Middle frontal gyrus (tissue), 1 donor: ENCODE data around the gene LYST.
"Not testable (repeated sequence)": the region's sequence is repeated elsewhere in the genome, so short reads cannot be mapped to it uniquely, and the experiment has no call there.

ENCODE experiments used
- DNase-seq: peaks from one replicate; pipeline ENCODE4 v3.0.0-alpha.2; 2015; ENCODE audit warnings: low spot score; ENCODE audit errors: extremely low spot score

Gene LYST, protein sequence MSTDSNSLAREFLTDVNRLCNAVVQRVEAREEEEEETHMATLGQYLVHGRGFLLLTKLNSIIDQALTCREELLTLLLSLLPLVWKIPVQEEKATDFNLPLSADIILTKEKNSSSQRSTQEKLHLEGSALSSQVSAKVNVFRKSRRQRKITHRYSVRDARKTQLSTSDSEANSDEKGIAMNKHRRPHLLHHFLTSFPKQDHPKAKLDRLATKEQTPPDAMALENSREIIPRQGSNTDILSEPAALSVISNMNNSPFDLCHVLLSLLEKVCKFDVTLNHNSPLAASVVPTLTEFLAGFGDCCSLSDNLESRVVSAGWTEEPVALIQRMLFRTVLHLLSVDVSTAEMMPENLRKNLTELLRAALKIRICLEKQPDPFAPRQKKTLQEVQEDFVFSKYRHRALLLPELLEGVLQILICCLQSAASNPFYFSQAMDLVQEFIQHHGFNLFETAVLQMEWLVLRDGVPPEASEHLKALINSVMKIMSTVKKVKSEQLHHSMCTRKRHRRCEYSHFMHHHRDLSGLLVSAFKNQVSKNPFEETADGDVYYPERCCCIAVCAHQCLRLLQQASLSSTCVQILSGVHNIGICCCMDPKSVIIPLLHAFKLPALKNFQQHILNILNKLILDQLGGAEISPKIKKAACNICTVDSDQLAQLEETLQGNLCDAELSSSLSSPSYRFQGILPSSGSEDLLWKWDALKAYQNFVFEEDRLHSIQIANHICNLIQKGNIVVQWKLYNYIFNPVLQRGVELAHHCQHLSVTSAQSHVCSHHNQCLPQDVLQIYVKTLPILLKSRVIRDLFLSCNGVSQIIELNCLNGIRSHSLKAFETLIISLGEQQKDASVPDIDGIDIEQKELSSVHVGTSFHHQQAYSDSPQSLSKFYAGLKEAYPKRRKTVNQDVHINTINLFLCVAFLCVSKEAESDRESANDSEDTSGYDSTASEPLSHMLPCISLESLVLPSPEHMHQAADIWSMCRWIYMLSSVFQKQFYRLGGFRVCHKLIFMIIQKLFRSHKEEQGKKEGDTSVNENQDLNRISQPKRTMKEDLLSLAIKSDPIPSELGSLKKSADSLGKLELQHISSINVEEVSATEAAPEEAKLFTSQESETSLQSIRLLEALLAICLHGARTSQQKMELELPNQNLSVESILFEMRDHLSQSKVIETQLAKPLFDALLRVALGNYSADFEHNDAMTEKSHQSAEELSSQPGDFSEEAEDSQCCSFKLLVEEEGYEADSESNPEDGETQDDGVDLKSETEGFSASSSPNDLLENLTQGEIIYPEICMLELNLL (N-terminal part only)

GRCh38 chr1:235866205-235866912 lies at the start of gene LYST:
TSS of gene LYST (minus strand) at chr1:235866906. CDS start at chr1:235830417, 36,489 bp downstream.
- no peak for DNase-seq

DNA sequence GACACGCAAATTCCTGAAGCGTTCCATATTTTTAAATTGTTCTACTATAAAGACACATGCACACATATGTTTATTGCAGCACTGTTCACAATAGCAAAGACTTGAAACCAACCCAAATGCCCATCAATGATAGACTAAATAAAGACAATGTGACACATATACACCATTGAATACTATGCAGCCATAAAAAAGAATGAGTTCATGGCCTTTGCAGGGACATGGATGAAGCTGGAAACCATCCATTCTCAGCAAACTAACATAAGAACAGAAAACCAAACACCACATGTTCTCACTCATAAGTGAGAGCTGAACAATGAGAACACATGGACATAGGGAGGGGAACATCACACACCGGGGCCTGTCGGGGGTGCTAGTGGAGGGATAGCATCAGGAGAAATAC lies 48.8 kb upstream of the LYST start:
- DNase-seq, result not testable (repeated sequence)

DNA sequence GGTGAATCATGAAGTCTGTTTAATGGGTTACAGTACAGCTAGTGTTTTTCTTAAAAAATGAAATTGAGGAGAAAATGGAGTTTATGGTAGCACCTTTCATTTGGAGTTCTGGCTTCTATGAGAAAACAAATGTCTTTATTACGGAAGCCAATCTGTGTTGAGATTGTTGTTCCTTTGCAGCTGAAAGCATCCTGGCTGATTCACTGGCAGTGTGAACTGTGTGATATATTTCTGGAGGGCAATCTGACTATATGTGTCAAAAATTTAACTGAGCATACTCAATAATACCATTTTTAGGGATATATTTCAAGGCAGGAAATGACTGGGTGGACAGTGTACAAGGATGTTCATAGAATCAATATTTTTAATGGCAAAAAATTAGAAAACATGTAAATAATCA lies 46.6 kb upstream of the LYST start:
- DNase-seq, result no peak

DNA sequence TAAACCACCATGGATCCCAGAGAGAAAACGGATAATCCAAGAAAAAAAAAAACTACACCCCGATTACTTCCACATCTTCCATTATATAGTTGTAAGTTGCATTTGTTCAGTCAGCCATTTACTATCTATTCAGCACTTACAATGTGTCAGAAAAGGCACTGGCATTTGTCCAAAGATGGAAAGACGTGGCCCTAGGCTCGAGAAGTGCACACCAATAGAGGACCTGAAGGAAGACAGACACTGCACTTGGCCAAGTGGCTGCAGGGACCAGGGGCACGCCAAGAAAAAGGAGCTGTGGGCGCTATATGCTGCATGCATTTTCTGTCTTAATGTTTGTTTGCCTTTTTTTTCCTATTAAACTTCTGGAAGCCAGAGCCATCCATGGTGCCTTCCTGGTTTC lies 45.2 kb upstream of the LYST start:
- DNase-seq, result no peak

DNA sequence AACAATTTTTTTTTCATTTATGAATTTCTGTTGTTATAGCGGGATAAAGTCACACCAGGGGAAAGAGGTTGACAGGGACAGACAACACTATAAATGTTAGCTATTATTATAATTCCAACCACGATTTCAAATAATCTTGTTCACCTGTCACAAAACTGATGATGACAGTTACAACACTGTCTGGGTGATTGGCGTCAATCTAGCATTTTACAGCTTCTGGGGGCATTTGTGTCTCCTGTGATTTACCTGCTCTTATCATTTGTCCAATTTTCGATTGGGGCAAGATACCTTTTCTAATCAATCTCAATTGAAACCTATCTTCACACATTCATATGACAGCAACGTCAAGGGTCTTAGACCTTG lies 44.6 kb upstream of the LYST start:
- no peak for DNase-seq

DNA sequence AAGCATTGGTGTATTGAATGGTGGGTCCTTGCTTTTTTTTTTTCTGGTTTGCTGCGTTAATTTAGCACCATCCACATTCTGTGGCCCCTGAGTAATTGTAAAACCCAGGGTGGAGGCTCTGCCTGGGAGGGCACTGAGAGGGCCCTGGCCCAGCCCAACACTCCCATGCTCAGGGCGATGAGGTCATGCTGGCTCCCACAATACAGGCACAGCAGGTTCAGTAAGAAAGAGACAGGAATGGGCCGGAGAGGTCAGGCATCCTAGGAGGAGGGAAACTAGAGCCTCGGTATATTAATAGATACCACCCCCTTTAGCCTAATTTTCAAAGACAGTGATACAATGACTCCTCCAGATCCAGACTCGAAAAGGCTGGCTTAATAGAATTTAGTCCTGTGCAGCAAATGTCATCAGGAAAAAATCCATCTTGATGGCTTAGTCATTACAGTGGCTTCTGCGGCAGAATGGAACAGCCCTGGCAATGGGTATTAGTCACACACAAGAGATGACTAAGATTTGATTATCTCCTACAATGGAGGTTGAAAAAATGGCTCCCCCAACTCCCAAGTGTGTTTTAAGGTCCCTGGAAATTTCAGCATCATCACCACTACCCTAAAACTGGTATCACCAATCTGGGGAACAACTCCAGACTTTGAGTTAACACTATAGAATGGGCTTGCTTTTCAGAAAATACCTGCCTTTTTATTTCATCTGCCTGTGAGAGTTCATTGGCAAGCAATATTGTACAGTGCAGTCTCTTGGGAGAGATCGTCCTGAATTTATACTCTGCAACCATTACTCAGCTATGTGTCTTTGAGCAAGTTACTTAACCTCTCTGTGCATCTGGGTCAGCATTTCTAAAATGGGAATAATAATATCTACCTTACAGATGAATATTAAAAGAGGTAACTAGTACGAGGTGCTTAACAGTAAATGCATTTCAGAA lies 43.9 kb upstream of the LYST start:
- DNase-seq, result no peak

DNA sequence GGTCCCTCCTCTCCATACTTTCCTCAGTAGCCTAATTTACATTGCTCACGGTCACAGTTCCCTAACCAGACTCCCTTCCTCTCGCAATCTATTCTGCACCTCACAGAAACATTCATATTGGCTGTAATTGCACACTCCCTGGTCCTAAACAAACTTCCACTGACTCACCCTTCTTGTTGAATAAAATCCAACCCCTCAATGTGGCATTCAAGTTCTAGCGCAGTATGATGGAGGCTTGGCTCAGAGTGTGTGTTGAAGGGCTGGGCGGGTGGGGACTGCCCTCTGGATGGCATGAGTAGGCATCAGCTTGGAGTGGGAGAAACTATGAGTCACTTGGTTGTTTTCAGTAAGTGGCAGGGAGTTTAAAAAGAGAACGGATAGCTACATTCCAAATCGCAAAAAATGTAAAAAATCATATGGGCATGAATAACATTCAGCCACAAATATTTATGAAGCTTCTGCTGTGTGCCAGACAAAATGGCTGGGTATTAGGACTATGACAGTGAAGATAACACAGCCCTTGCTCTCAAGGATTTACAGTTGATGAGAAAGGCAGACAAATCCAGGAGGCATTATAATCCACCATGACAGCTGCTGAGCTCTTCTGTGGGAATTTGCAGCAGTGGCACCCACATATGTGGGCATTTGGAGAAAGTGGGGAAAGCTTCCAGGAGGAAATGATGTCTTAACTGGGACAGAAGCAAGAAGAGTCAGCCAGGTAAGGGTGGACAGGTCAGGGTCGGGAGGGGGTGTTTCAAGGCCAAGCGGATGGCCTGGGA lies 42.2 kb upstream of the LYST start:
- no peak for DNase-seq

- DNase-seq, result no peak
Measured at GRCh38 chr1:235907897-235908240, 41.2 kb upstream of the LYST start.

DNA sequence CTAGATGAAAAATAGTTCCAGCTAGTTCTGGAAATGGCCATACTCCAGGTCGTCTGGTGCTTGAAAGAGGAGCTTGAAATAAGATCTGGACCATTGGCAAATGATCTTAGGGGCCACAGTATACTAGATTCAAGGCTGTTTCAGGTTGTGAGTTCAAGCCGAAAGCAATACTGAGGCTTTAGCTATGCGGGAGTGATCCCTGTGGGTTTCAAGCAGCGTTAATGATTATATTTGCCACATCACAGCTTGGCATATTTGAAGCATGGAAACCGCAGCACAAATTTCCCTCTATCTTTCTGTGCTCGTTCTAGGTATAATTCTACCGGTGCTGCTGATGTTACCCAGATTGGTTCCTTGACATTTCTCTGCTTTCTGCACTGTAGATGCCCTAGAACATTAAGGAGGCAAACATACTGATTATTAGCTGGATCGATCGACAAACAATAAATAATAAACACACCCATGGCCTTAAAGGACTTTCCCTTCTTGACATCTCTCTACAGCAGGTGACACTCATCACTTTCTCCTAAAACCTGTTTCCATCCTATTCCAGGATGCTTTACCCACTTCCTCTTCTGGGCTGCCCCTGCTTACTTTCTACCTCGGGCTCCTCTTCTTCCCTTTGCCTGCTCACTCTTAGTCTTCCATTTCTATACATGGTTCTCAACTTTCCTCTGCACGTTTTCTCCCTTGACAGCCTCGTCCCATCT lies 40.6 kb upstream of the LYST start:
- DNase-seq, result no peak

GRCh38 chr1:235906436-235906835 lies 39.7 kb upstream of the LYST start:
- no peak for DNase-seq

DNA sequence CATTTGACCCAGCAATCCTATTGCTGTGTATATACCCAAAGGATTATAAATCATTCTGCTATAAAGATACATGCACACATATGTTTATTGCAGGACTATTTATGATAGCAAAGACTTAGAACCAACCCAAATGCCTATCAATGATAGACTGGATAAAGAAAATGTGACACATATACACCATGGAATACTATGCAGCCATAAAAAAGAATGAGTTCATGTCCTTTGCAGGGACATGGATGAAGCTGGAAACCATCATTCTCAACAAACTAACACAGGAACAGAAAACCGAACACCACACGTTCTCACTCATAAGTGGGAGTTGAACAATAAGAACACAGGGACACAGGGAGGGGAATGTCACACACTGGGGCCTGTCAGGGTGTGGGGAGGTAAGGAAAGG lies 37.1 kb upstream of the LYST start:
- not testable (repeated sequence) for DNase-seq

DNA sequence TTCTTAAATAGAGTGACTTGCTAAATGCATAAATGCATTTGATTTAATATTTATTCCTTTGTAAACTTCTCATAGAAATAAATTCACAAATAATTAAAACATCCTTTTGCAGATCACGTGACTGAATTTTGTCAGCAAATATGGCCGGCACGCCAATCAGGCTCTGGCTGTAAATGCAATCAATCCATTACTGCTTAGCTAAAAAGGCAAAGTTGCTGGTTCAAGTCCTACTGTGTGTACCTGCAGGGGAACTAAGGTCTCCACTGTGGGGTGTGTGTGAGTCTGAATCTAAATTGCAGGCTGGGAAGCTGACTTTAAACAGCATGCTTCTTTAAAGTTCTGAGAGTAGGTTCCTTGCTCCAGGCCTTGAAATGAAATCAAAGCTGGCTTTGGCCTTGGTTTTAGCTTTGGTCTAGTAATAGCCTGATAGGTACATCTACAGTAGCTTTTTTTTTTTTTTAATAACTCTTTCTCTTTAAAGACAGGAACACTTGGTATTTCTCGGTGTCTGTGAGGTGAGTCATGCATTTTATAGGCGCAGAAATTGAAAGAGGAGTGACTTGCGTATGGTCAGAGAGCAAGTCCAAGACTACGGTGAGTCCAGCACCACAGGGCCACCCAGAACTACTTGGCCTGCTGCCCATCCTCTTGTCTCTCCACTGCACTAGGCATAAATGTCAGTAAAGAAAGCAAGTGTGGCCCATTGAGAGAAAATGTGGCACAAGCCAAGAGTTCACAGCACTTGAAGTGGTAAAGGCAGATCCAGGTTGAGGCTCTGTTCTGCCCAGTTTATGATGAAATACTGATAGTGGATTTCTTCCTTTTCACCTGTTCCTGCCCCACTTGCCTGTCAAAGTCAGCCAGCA lies 36.2 kb upstream of the LYST start:
- no peak for DNase-seq

DNA sequence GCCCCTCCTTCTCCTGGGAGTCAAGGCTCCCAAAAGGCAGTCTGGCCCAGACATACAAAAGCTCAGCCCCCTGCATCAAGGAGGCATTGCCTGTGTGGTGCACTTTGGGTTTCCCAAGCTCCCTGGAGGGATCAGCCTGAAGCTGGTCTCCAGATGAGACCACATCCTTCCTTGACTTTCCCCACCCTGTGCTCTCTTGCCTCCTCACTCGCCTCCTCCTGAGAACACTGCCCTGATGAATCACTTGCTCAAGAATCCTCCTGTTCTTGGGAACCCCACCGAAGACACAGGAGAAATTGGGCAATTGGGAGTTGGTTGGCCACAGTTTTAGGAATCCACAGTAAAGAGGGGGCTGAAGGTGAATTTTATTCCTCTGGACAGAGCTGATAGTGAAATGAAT lies 34.8 kb upstream of the LYST start:
- DNase-seq, result no peak

DNA sequence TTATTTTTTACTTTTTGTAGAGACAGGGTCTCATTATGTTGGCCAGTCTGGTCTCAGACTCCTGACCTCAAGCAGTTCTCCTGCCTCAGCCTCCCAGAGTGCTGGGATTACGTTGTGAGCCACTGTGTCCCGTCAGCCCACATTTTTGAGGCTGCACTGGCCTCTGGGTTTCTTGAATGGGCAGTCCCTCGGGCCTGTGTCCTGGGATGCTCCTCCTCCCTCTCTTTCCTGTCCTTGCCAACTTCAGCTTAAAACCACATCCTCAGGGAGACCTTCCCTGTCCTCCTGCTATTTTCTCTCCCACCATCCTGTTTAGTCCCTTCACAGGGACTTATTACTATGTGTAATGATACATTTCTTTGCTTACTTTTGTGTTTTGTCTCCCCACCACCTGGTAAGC lies 31.4 kb upstream of the LYST start:
- DNase-seq, result no peak

GRCh38 chr1:235893840-235894239 lies 27.1 kb upstream of the LYST start:
- no peak for DNase-seq

DNA sequence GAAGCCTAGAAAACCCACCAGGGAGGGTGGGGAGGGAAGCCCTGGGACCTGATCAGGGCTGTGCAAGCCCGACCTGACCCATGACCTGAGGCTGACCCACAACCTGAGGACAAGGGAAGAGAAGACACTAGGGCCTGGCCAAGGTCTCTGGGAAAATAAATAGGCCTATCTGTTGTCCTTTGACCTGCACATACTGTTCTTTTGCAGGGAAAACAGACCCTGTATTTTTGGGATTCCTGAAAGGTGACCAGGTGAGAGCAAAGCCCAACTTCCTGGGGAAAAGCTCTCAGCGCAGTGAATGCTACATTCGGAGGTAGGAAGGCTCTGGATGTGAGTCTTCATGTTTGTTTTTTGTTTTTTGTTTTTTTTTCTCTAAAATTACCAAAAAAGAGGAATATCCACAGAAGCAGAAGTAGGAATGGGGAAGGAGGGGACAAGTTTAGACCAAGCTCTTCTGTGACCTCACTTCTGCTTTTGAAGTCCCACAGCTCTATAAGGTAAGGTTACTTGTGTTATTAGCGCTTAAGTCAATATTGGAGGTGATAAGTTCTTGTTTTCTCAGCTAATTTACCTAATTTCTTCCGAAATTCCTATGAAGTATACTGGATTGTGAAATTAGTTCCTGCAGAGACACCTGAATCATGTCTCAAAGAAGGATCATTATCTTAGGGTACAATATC lies 26.2 kb upstream of the LYST start:
- no peak for DNase-seq

DNA sequence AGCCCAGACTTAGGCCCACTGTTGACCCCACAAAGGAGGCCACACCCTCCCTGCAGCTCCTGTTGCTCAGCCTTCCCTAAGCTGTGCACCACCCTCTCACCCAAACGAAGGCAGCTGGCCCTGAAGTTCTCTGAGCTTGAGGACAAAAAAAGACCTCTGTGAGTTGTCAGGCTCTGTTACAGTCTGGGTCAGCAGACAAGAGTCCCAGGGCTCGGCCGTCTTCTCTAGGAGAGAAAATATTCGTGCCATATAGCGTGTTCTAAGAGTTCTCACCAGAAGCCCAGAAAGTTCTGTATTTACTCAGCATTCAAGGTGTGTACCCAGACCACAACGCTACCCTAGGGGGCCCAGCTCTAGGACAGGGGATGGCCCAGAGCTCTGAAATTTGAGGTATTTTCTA lies 25.5 kb upstream of the LYST start:
- DNase-seq, result no peak
